Muscle layer of duodenum (tissue), 2 donors: ENCODE measurements around the gene MBOAT7.
A peak's percentile ranks its signal among the peaks of the same experiment; 100 is the strongest.
"Not testable (repeated sequence)": the region's sequence is repeated elsewhere in the genome, so short reads cannot be mapped to it uniquely, and the experiment has no call there.

Experiments
- H3K27ac ChIP-seq: one replicate; pipeline ENCODE4 v1.7.0; 2013; ENCODE audit warnings: mild to moderate bottlenecking, low read length
- H3K27me3 ChIP-seq: one replicate; pipeline ENCODE4 v1.7.0; 2013; ENCODE audit warnings: low read depth, mild to moderate bottlenecking, control low read depth, low read length
- H3K36me3 ChIP-seq, 2 donors: one replicate each; pipeline ENCODE4 v1.7.0; 2013; ENCODE audit warnings: low read length in 2 of 2, control low read depth in 1 of 2, mild to moderate bottlenecking in 1 of 2; ENCODE audit not compliant: insufficient read depth in 2 of 2, control insufficient read depth in 1 of 2
- H3K4me1 ChIP-seq, 2 donors: one replicate each; pipeline ENCODE4 v1.7.0; 2013; ENCODE audit warnings: low read length in 2 of 2, mild to moderate bottlenecking in 2 of 2, control low read depth in 1 of 2, moderate library complexity in 1 of 2; ENCODE audit not compliant: insufficient read depth in 2 of 2, control insufficient read depth in 1 of 2
- H3K4me3 ChIP-seq, 2 donors: one replicate each; pipeline ENCODE4 v1.7.0; 2013; ENCODE audit warnings: low read length in 2 of 2, low read depth in 1 of 2, mild to moderate bottlenecking in 1 of 2
- H3K9me3 ChIP-seq, 2 donors: one replicate each; pipeline ENCODE4 v1.7.0; 2013; ENCODE audit warnings: low read length in 2 of 2, control low read depth in 1 of 2, mild to moderate bottlenecking in 1 of 2; ENCODE audit not compliant: control insufficient read depth in 1 of 2
- donor health status: healthy.

The MBOAT7 gene

DNA sequence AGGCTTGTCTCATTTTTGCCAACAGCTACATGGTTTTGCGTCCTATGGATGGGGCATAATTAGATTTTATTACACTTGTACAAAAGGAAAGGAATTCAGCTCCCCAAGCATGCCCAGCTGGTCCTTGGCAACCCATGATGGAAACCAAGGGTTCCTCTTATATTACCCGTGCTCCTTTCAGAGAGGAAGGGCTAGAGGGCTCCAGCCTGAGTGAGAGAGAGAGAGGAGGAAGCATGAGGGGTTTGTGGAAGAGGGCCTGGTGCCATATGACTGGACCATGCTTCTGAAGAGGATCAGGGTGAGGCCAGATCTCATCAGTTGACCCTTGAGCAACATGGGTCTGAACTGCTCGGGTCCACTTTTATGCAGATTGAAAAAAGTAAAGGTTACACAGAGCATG, 7.7 kb upstream of the MBOAT7 start:
- H3K9me3 ChIP-seq = no peaks in the 10 kb centered on the region
- no peaks in the 10 kb centered on the region for H3K27me3 ChIP-seq
- H3K36me3 ChIP-seq = peaks cover 16 to 22% of the 10 kb centered on the region in 2 donors
- H3K4me3 ChIP-seq = no peak overlapping the region
- H3K27ac ChIP-seq = no peak overlapping the region
- H3K4me1 ChIP-seq = peaks cover 6 to 20% of the 10 kb centered on the region in 2 donors

DNA sequence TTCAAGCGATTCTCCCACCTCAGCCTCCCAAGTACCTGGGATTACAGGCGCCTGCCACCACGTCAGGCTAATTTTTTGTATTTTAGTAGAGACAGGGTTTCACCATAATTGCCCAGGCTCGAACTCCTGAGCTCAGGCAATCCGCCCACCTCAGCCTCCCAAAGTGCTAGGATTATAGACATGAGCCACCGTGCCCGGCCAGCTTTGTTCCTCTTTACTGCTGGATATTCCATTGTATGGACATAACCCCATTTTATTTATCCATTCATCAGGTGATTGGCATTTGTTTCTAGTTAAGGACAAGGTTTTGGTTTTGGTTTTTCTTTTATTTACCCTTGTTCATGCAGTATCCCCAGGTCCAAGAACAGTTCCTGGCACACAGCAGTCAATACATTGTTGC, 7.2 kb upstream of the MBOAT7 start:
- Histone ChIP-seq H3K36me3 (peaks cover 11 to 21% of the 10 kb centered on the region in 2 donors), H3K4me3 (no peak overlapping the region), H3K4me1 (peaks cover 3 to 20% of the 10 kb centered on the region in 2 donors), H3K27ac (no peak overlapping the region), H3K9me3 (no peaks in the 10 kb centered on the region), H3K27me3 (no peaks in the 10 kb centered on the region)

DNA sequence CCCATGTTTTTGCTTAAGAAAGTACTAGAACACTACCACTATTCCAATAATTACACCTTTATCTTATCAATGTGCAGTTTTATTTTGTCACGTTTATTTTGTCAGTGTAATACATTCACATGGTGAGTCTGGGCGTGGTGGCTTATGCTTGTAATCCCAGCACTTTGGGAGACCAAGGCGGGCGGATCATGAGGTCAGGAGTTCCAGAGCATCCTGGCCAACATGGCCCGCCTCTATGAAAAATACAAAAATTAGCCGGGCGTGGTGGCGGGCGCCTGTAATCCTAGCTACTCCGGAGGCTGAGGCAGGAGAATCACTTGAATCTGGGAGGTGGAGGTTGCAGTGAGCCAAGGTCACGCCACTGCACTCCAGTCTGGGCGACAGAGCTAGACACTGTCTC, 5.1 kb upstream of the MBOAT7 start:
- H3K4me3 ChIP-seq, H3K27ac ChIP-seq, H3K27me3 ChIP-seq, H3K9me3 ChIP-seq: not testable (repeated sequence)
- Histone ChIP-seq H3K4me1 (peaks cover 3 to 13% of the 10 kb centered on the region in 2 donors), H3K36me3 (peaks cover 7 to 23% of the 10 kb centered on the region in 2 donors)

DNA sequence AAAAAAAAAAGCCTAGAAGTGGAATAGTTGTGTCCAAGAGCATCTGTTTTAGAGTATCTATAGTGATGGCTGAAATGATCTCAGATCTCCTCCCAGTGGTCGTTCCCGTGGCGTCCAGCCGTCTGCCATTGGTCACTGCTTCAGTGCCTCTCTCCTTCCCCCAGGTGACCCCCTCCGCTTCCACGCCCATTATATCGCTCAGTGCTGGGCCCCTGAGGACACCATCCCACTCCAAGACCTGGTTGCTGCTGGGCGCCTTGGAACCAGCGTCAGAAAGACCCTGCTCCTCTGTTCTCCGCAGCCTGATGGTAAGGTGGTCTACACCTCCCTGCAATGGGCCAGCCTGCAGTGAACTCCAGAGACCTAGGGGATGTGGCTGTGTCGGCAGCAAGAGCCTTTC, 3.6 kb upstream of the MBOAT7 start:
- Histone ChIP-seq H3K9me3 (no peaks in the 10 kb centered on the region), H3K36me3 (peaks cover 7 to 23% of the 10 kb centered on the region in 2 donors), H3K27ac (no peak overlapping the region), H3K4me3 (no peak overlapping the region), H3K4me1 (peaks cover 8 to 24% of the 10 kb centered on the region in 2 donors), H3K27me3 (no peaks in the 10 kb centered on the region)

DNA sequence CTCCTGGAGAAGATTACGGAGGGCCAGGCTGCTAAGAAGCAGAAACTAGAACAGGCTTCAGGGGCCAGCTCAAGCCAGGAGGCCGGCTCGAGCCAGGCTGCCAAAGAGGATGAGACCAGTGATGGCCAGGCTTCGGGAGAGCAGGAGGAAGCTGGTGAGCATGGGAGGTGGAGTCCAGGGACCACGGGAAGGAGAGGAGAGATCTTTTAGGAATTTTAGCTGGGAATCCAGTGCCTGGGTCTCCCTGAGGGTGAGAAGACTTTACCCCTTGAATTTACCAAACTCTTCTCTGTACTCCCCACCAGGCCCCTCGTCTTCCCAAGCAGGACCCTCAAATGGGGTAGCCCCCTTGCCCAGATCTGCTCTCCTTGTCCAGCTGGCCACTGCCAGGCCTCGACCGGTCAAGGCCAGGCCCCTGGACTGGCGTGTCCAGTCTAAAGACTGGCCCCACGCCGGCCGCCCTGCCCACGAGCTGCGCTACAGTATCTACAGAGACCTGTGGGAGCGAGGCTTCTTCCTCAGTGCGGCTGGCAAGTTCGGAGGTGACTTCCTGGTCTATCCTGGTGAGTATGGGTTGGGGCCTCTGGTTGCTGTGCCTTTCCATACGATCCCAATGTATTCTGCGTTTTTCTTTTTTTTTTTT, 2.6 kb upstream of the MBOAT7 start:
- Histone ChIP-seq H3K27me3 (no peaks in the 10 kb centered on the region), H3K36me3 (peaks cover 11 to 23% of the 10 kb centered on the region in 2 donors), H3K27ac (peak overlapping the region; percentile 96), H3K4me1 (peaks cover 8 to 25% of the 10 kb centered on the region in 2 donors), H3K9me3 (no peaks in the 10 kb centered on the region), H3K4me3 (peak overlapping the region; percentile 76 to 90)

DNA sequence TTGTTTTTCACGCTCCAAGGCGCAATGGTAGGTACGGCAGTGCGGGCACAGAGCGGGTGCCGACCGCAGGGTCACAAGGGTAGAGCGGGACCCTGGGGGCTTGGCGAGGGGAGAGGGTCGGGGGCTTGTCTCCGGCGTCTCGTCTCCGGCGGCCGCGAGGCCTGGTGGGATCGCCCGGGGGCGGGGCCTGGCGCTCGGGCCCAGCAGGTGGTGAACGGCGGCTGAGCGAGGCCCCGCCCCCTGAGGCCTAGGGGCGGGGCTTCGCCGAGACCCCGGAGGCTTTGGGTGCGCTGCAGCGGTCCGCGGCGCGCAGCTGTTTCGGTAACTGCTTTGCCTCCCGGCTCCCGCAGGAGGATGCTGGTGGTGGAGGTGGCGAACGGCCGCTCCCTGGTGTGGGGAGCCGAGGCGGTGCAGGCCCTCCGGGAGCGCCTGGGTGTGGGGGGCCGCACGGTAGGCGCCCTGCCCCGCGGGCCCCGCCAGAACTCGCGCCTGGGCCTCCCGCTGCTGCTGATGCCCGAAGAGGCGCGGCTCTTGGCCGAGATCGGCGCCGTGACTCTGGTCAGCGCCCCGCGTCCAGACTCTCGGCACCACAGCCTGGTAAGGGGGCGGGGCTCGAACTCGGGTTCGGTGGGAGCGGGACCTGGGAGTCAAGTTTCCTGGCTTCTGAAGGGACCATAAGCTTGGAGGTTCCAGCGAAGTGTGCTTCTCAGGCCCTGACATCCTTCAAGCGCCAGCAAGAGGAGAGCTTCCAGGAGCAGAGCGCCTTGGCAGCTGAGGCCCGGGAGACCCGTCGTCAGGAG, 1.8 kb upstream of the MBOAT7 start, which contains the start of gene TSEN34:
TSEN34 (plus strand) TSS at position 298 of the 800 bp plus-strand sequence; CDS start at position 355, 57 bp downstream.
- Histone ChIP-seq H3K9me3 (no peaks in the 10 kb centered on the region), H3K36me3 (peaks cover 16 to 23% of the 10 kb centered on the region in 2 donors), H3K27me3 (no peaks in the 10 kb centered on the region), H3K4me3 (peak within 1 kb of the TSS; percentile 76 to 90), H3K27ac (peak within 1 kb of the TSS; percentile 96), H3K4me1 (peaks cover 8 to 25% of the 10 kb centered on the region in 2 donors)

DNA sequence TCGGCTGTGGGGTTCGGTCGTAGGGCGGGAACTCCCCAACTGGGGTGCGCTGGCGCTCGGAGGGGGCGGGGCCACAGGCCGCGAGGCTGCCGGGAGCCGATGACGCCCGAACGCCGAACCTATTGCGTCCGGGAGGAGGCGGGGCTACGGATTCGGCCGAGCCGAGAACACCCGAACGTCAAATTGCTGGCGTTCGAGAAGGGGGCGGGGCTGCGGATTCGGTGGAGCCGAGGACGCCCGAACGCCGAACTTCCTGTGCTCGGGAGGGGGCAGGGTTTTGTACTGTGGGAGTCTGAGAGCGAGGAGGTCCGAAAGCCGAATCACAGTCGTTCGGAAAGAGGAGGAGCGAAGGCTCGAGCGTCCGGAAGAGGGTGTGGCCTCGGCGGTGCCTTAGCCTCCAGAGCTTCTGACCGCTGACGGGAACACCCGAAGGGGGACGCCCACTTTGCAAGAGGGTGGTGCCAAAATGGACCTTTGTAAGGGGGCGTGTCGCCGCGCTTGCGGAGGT, 1.2 kb upstream of the MBOAT7 start:
- H3K27me3 ChIP-seq = no peaks in the 10 kb centered on the region
- H3K4me3 ChIP-seq = peak overlapping the region; percentile 76 to 90
- peaks cover 8 to 25% of the 10 kb centered on the region in 2 donors for H3K4me1 ChIP-seq
- peaks cover 16 to 23% of the 10 kb centered on the region in 2 donors for H3K36me3 ChIP-seq
- peak overlapping the region; percentile 96 for H3K27ac ChIP-seq
- no peaks in the 10 kb centered on the region for H3K9me3 ChIP-seq

DNA sequence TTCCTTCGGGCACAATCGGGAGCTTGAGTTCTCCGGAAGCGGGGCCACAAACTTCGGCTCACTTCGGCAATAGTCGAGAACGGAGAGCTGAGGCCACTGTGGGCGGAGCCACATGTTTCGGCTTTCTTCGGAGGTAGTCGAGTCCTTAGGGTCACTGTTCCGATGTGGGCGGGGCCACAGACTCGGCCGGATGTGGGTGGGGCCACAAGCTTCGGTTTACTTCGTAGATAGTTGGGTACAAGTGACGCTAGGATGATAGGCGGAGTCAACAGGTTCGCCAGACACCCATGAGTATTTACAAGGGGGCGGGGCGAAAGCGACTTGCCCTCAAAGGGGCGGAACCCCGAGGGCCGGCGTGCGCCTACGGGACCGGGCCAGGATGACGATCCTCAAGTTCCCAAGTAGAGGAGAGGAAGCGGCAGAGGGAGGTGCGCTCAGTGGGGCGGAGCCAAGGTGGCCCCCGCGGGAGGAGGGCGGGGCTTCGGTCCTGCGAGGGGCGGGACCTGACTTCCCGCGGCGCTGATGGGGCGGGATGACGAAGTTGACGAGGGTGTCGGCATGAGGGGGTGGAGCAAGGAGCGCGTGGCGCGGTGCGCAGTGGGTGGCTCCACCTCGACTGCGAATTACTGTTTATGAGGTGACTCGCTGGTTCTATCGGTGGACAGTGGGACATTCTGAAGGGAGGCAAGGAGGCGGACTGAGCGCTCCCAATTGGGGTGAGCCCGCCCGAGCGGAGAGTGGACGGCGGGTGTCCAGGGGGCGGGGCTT, 539 bp upstream of the MBOAT7 start:
- Histone ChIP-seq H3K27me3 (no peaks in the 10 kb centered on the region), H3K9me3 (no peaks in the 10 kb centered on the region), H3K4me3 (peak overlapping the region; percentile 59 to 90), H3K36me3 (peaks cover 16 to 23% of the 10 kb centered on the region in 2 donors), H3K4me1 (peaks cover 8 to 25% of the 10 kb centered on the region in 2 donors), H3K27ac (peak overlapping the region; percentile 96)

DNA sequence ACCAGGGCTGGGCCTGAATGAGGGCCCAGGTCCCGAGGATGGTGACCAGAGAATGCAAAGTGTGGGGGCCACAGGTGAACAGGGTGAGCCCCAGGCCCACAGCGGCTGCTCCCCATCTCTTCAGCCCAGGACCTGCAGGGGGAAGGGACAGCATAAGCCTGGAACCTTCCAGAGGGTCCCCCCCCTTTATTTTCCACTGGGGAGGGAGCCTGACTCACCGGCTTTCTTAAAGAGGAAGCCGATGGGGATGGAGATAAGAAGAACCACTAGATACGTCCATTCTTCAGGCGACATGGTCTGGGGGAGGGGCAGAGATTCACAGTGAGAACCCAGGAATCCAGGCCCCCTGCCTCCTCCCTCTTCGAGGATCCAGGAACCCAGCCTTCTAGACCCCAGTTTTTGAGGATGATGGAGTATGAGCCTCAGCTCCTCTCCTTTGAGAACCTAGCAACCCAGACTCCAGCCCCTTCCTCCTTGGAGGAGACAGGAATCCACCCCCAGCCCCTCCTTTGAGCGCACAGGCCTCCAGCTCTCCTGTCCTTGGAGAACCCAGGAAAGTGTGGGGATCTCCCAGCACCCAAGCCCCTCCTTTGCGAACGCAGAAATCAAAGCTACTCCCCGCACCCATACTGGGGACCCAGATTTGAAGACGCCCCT, 1.0 kb downstream of the MBOAT7 start:
- Histone ChIP-seq H3K36me3 (peaks cover 13 to 19% of the 10 kb centered on the region in 2 donors), H3K9me3 (no peaks in the 10 kb centered on the region), H3K27me3 (no peaks in the 10 kb centered on the region), H3K27ac (peak overlapping the region; percentile 75), H3K4me1 (peaks cover 8 to 25% of the 10 kb centered on the region in 2 donors), H3K4me3 (peak overlapping the region; percentile 59 to 90)

DNA sequence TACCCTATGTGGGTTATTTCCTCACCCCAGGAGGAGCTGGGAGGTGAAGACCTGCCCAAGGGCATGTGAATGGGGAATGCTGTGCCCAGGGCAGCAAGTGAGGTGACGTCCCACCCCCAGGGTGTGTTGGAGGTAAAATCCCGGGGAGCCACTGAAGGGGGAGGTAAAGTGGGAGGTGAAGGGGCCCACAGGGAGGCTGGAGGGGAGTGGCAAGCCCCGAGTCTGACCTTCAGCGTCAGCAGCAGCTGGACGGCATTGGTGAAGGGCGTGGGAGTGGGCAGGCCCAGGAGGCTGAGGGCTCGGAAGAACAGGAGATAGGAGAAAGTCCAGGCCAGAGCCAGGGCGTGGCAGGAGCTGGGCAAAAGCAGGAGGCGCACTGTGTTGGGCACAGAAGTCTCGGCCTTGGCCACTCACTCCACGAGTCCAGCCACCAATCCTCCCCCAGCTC, 2.4 kb downstream of the MBOAT7 start:
- Histone ChIP-seq H3K4me1 (peaks cover 8 to 18% of the 10 kb centered on the region in 2 donors), H3K36me3 (peaks cover 8 to 15% of the 10 kb centered on the region in 2 donors), H3K27me3 (no peaks in the 10 kb centered on the region), H3K4me3 (peak overlapping the region in 1 of 2 donors; percentile 3), H3K27ac (peak overlapping the region; percentile 85), H3K9me3 (no peaks in the 10 kb centered on the region)
